Transverse colon (tissue), 4 donors: ENCODE data around the gene MEF2B. TPM values are rescaled to one million over a fixed set of nuclear protein-coding genes. Genes with fewer than 3 reads are reported as not detected.

Experiments
- DNase-seq: peaks from one replicate; pipeline ENCODE4 v3.0.0-alpha.2; 2019
- H3K27ac ChIP-seq, 4 donors: fragments of 200-600 bp; sonication (generic); 2 replicates each; pipeline ENCODE4 v1.5.1; 2016 to 2018; ENCODE audit warnings: inconsistent platforms in 4 of 4
- H3K27me3 ChIP-seq: fragments of 200-600 bp; sonication (generic); 2 replicates; pipeline ENCODE4 v1.5.1; 2017; ENCODE audit warnings: inconsistent platforms
- H3K36me3 ChIP-seq, 4 donors: fragments of 200-600 bp; sonication (generic); 2 replicates each; pipeline ENCODE4 v1.5.1; 2017 to 2019; ENCODE audit warnings: inconsistent platforms in 4 of 4
- H3K4me1 ChIP-seq, 4 donors: fragments of 200-600 bp; sonication (generic); 2 replicates each; pipeline ENCODE4 v1.5.1; 2017 to 2020; ENCODE audit warnings: inconsistent platforms in 4 of 4
- H3K4me3 ChIP-seq, 4 donors: fragments of 200-600 bp; sonication (generic); 1 replicate in 1 of 4; 2 replicates in 3 of 4; pipeline versions ENCODE4 v1.5.1 to v1.6.1; 2017 to 2019; ENCODE audit warnings: inconsistent platforms in 4 of 4
- H3K9me3 ChIP-seq, 2 donors: fragments of 200-600 bp; sonication (generic); 2 replicates each; pipeline ENCODE4 v1.5.1; 2017 to 2019; ENCODE audit warnings: inconsistent platforms in 2 of 2
- EP300 ChIP-seq: sonication (generic); formaldehyde crosslinking; IDR thresholded peaks from one replicate; pipeline ENCODE4 v1.6.1; 2017; ENCODE audit warnings: antibody characterized with exemption, low read depth
- POLR2A ChIP-seq: fragments of 450-650 bp; IDR thresholded peaks from one replicate; pipeline ENCODE4 v1.6.1; 2016; ENCODE audit warnings: antibody characterized with exemption, mild to moderate bottlenecking, moderate library complexity
- POLR2AphosphoS5 ChIP-seq, 3 donors: sonication (generic); formaldehyde crosslinking; IDR thresholded peaks; one replicate each; pipeline ENCODE4 v1.6.1; 2016; ENCODE audit warnings: antibody characterized with exemption in 3 of 3
- WGBS, 2 donors: methylation state at CpG; one replicate each; pipeline ENCODE4 v1.1.5; 2018; ENCODE audit warnings: low coverage in 1 of 2; 5-methylcytosine and 5-hydroxymethylcytosine counted together
- in situ Hi-C, 4 donors: fragments of 200-750 bp; cut with MboI; loops; one replicate each; pipeline versions ENCODE4 v1.15.0 to v1.15.1; 2017; ENCODE audit warnings: low sequenced_read_pairs in 3 of 4, low pct_ligation_motif_present in 1 of 4, low pct_unique_long_range_greater_than_20kb in 1 of 4
- intact Hi-C: fragments of 100-400 bp; cut with DNase I; formaldehyde crosslinking; loops from one replicate; pipeline ENCODE4 v1.15.1; 2023; ENCODE audit warnings: low total_unique reads
- total RNA-seq, 4 donors: library from RNA; depleted of rRNA; stranded (reverse); fragments of >200 nt; gene quantifications; one replicate each; pipeline ENCODE4 v1.1.0, GENCODE V29; 2016
- TF ChIP-seq, protein P1 (sequence below), 5 experiments: fragments of 200-600 bp in 3 of 5; fragments of 450-650 bp in 2 of 5; sonication (generic) in 3 of 5; IDR thresholded peaks; 1 replicate in 2 of 5; 2 replicates in 3 of 5; pipeline ENCODE4 v1.5.1; 2016 to 2017; ENCODE audit warnings: antibody characterized with exemption in 5 of 5, inconsistent platforms in 3 of 5, mild to moderate bottlenecking in 2 of 5, moderate library complexity in 1 of 5

The MEF2B gene
- total RNA-seq, 4 donors from 2014 or later, result 0.95 TPM; not detected in 3

DNA sequence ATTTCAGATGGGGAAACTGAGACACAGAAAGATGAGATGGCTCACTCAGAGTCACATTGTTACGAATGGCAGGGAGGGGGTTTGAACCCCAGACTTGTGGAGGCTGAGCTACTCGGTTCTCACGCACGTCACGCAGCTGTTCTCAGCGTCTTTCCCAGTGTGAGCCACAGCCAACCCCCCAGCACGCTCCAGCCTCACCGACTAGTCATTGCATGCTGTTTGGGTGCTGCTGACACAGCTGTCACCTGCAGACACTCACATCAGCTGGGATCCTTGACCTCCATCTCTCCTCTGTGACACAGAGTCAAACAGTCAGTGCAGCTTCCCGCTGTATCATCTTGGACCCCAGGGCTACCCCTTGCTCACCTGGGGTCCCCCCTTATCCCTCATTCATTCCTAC, 39.3 kb upstream of the MEF2B start:
- intact Hi-C loops, result no loop called here
- TF ChIP-seq POLR2A (no peak), EP300 (no peak)
- TF ChIP-seq, protein P1, sequence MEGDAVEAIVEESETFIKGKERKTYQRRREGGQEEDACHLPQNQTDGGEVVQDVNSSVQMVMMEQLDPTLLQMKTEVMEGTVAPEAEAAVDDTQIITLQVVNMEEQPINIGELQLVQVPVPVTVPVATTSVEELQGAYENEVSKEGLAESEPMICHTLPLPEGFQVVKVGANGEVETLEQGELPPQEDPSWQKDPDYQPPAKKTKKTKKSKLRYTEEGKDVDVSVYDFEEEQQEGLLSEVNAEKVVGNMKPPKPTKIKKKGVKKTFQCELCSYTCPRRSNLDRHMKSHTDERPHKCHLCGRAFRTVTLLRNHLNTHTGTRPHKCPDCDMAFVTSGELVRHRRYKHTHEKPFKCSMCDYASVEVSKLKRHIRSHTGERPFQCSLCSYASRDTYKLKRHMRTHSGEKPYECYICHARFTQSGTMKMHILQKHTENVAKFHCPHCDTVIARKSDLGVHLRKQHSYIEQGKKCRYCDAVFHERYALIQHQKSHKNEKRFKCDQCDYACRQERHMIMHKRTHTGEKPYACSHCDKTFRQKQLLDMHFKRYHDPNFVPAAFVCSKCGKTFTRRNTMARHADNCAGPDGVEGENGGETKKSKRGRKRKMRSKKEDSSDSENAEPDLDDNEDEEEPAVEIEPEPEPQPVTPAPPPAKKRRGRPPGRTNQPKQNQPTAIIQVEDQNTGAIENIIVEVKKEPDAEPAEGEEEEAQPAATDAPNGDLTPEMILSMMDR (IDR thresholded peaks at IDR 0.05), result no peak
- in situ Hi-C loops, result no loop called here

DNA sequence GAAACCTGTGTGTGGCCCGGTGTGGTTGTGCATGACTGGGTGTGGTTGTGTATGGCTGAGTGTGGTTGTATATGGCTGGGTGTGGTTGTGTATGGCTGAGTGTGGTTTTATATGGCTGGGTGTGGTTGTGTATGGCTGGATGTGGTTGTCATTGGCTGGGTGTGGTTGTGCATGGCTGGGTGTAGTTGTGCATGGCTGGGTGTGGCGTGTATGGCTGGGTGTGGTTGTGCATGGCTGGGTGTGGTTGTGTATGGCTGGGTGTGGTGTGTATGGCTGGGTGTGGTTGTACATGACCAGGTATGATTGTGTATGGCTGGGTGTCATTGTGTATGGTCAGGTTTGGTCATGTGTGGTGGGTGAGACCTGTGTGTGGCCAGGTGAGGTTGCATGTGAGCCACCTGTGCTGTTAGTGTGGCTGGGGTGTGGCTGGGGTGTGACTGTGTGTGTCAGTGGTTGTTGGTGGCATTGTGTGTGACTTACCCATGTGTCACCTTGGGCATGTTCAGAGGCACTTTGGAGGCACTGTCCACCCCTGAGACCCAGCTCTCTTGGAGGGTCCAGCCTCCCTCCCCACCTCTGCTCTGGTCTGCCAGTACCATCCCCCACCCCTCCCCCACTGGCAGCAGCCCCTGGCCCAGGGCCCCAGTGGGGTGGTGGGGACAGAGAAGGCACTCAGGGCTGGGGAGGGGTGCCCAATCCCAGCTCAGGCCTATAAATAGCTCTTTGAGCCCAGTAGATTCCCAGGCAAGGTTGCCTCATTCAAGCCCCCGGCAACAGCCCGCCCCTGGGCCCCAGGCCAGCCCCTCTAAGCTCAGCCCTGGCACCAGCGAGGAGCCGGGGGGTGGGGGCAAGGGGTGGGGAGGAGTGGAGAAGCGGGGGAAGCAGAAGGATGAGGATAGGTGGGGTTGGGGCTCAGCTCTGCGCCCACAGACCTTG, 37.8 kb upstream of the MEF2B start:
- no peak for TF ChIP-seq POLR2AphosphoS5 (IDR thresholded peaks at IDR 0.05)
- no peak for TF ChIP-seq EP300
- no peak for TF ChIP-seq POLR2A
- TF ChIP-seq, protein P1 (IDR thresholded peaks at IDR 0.05), result no peak
- WGBS, 2 donors, result 42% methylated on average over 6 of the region's 8 CpGs; no CpG with 5 or more reads in 1 of the 2 donors
- peak overlapping the region in 1 of 4 donors; percentile 44 for H3K27ac ChIP-seq

More for the DNA sequence above, 39.3 kb upstream of the MEF2B start:
- H3K4me3 ChIP-seq, result no peak overlapping the region
- WGBS, 2 donors, result 54% methylated on average over 9 of the region's 9 CpGs; no CpG with 5 or more reads in 1 of the 2 donors
- no peak overlapping the region for H3K27ac ChIP-seq
- DNase-seq, result no peak
- H3K4me1 ChIP-seq, result no peaks in the 10 kb centered on the region
- peaks cover 44% of the 10 kb centered on the region for H3K27me3 ChIP-seq
- no peaks in the 10 kb centered on the region for H3K9me3 ChIP-seq
- no peaks in the 10 kb centered on the region for H3K36me3 ChIP-seq

DNA sequence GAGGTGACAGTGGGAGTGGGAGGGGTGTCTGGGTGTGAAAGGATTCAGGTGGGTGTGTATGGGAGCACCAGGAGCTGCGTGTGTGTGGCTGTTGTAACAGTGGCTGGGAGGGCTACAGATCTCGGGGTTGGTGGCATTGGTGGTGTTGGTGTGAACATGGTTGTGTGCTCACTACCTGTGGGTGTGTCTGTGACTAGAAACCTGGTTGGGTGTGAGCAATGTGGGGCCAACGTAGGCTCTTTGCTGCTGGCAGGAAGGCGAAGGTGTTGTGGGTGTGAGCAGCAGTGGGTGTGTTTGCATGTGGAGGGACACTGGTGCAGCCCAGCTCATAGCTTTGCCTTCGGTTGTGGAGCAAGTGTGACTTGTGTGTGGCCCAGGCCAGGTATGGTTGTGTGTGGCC, 36.9 kb upstream of the MEF2B start:
- H3K36me3 ChIP-seq, result no peaks in the 10 kb centered on the region
- H3K4me1 ChIP-seq, result peaks cover 5 to 9% (median 8%) of the 10 kb centered on the region in 4 donors
- H3K27me3 ChIP-seq, result peaks cover 20% of the 10 kb centered on the region
- DNase-seq, result no peak
- H3K9me3 ChIP-seq, result no peaks in the 10 kb centered on the region
- in situ Hi-C loops, result no loop called here
- 57 to 90% methylated on average over 2 to 5 of the region's 5 CpGs for WGBS, 2 donors
- H3K27ac ChIP-seq, result peak overlapping the region in 1 of 4 donors; percentile 30
- no peak overlapping the region for H3K4me3 ChIP-seq
- intact Hi-C loops, result no loop called here
- TF ChIP-seq POLR2A, result no peak
- TF ChIP-seq, protein P1 (IDR thresholded peaks at IDR 0.05), result no peak
- no peak for TF ChIP-seq POLR2AphosphoS5 (IDR thresholded peaks at IDR 0.05)
- TF ChIP-seq EP300, result no peak

More for the DNA sequence above, 37.8 kb upstream of the MEF2B start:
- DNase-seq, result no peak
- intact Hi-C loops, result no loop called here
- in situ Hi-C loops, result no loop called here
- H3K4me1 ChIP-seq, result peaks cover 0 to 1% (median 0%) of the 10 kb centered on the region in 4 donors
- H3K9me3 ChIP-seq, result no peaks in the 10 kb centered on the region
- no peak overlapping the region for H3K4me3 ChIP-seq
- peaks cover 30% of the 10 kb centered on the region for H3K27me3 ChIP-seq
- H3K36me3 ChIP-seq, result no peaks in the 10 kb centered on the region

DNA sequence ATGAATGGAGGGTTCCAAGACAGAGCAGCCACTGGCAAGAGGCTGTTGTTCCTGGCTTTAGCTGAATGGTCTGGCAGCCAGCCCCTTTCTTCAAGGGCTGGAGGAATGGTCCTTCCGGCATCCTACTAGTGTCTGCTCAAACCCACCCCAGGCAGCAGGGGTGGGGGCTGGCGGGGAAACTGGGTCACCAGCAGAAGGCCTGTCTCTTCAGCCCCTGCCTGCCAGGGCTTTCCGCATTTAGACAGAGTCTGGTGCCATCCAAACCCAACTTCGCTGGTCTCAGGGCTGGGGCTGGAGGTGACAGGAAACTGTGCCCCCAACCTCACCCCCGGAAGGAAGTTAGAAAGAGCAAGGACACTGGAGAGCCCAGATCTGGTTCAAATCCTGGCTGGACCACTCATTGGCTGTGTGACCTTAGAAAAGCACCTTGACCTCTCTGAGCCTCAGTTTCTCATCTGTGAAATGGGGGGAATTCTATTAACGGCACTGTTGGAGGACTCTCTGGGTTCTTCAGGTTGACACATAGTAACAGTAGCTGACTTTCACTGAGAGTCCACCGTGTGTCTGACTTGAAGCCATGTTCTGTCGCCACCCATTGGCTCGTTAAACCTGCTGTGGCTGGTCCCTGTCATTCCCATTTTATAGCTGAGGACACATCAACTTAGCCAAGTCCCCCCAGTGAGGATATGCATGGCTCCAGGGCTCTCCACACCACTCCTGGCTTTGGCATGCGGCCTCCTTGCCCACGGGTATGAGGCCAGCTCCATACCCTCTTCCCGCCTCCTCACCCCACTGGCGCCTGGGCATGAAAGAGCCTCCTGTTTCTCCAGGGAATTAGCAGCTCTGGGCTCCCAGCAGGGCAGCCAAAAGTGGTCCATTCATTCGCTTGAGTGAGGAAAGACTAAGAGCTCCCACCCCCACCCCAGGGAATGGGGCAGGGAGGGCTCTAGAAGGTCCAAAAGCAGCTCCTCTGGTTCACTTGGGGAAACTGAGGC, 35.6 kb upstream of the MEF2B start:
- TF ChIP-seq, protein P1 (IDR thresholded peaks at IDR 0.05), result no peak
- no peak for TF ChIP-seq POLR2AphosphoS5 (IDR thresholded peaks at IDR 0.05)
- no peak for TF ChIP-seq POLR2A
- no peak for TF ChIP-seq EP300
- 17 to 50% methylated on average over 3 to 13 of the region's 14 CpGs for WGBS, 2 donors
- in situ Hi-C loops, result no loop called here
- Histone ChIP-seq H3K27me3 (peaks cover 8% of the 10 kb centered on the region), H3K9me3 (no peaks in the 10 kb centered on the region), H3K4me1 (peaks cover 5 to 9% (median 8%) of the 10 kb centered on the region in 4 donors), H3K36me3 (no peaks in the 10 kb centered on the region), H3K27ac (no peak overlapping the region), H3K4me3 (no peak overlapping the region)
- DNase-seq, result no peak
- intact Hi-C loops, result no loop called here
